Measurements from ENCODE around the gene MYO7B. TPM values are rescaled to one million over a fixed set of nuclear protein-coding genes. Genes with fewer than 3 reads are reported as not detected.

MYO7B gene
- total RNA-seq, 2 experiments from 2014 or later: 3.3 TPM; not detected in 1

- intact Hi-C loops (cut with micrococcal nuclease; ENCODE audit: unreplicated experiment): no loop called here
Observed at GRCh38 chr2:127646487-127647241, 111.2 kb downstream of the MYO7B start.

GRCh38 chr2:127647242-127648190 lies 112.0 kb downstream of the MYO7B start:
- Histone ChIP-seq H3K4me1 (ENCODE audit: insufficient read depth, low read length, poor library complexity, severe bottlenecking) (no peaks in the 10 kb centered on the region), H3K36me3 (ENCODE audit: insufficient read depth, low read length) (no peaks in the 10 kb centered on the region), H3K9me3 (ENCODE audit: low read length) (no peaks in the 10 kb centered on the region), H3K9me2 (ENCODE audit: insufficient read depth, low read length) (no peaks in the 10 kb centered on the region), H3K4me2 (ENCODE audit: low read length) (no peak overlapping the region), H3K79me2 (ENCODE audit: insufficient read depth, low read depth, low read length) (no peaks in the 10 kb centered on the region), H4K20me1 (ENCODE audit: insufficient read depth, low read length) (no peaks in the 10 kb centered on the region), H3K4me3 (ENCODE audit: low read depth, low read length, poor library complexity, severe bottlenecking) (no peak overlapping the region), H3K27ac (ENCODE audit: low read depth, low read length, poor library complexity, severe bottlenecking) (no peak overlapping the region), H2AFZ (ENCODE audit: low read length) (no peak overlapping the region)
- ChIA-PET CTCF (ENCODE audit: unreplicated experiment) (interaction anchor here (4.2 kb wide), 1 partner anchor 57 kb away, joined by 21 read pairs; no protein-coding TSS in a partner anchor), POLR2A (no interaction called here)
- TF ChIP-seq, protein P1, sequence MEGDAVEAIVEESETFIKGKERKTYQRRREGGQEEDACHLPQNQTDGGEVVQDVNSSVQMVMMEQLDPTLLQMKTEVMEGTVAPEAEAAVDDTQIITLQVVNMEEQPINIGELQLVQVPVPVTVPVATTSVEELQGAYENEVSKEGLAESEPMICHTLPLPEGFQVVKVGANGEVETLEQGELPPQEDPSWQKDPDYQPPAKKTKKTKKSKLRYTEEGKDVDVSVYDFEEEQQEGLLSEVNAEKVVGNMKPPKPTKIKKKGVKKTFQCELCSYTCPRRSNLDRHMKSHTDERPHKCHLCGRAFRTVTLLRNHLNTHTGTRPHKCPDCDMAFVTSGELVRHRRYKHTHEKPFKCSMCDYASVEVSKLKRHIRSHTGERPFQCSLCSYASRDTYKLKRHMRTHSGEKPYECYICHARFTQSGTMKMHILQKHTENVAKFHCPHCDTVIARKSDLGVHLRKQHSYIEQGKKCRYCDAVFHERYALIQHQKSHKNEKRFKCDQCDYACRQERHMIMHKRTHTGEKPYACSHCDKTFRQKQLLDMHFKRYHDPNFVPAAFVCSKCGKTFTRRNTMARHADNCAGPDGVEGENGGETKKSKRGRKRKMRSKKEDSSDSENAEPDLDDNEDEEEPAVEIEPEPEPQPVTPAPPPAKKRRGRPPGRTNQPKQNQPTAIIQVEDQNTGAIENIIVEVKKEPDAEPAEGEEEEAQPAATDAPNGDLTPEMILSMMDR (conservative IDR thresholded peaks at IDR 0.05; ENCODE audit: low read length): no peak
- TF ChIP-seq EZH2phosphoT487 (IDR thresholded peaks at IDR 0.05; ENCODE audit: borderline replicate concordance, low read depth, low read length): no peak
- BruUV-seq (replicated peaks): no TSS peak
- DNase-seq (ENCODE audit: low spot score): no peak
- intact Hi-C loops (cut with micrococcal nuclease; ENCODE audit: unreplicated experiment): no loop called here

More at GRCh38 chr2:127646487-127647241, 111.2 kb downstream of the MYO7B start:
- no peaks in the 10 kb centered on the region for H3K79me2 ChIP-seq (ENCODE audit: insufficient read depth, low read depth, low read length)
- no peak overlapping the region for H3K4me3 ChIP-seq (ENCODE audit: low read depth, low read length, poor library complexity, severe bottlenecking)
- no peaks in the 10 kb centered on the region for H3K36me3 ChIP-seq (ENCODE audit: insufficient read depth, low read length)
- H3K4me2 ChIP-seq (ENCODE audit: low read length): no peak overlapping the region
- TF ChIP-seq, protein P1 (conservative IDR thresholded peaks at IDR 0.05; ENCODE audit: low read length): no peak
- no peak for TF ChIP-seq EZH2phosphoT487 (IDR thresholded peaks at IDR 0.05; ENCODE audit: borderline replicate concordance, low read depth, low read length)
- CTCF ChIA-PET (ENCODE audit: unreplicated experiment): no interaction called here
- H4K20me1 ChIP-seq (ENCODE audit: insufficient read depth, low read length): no peaks in the 10 kb centered on the region
- DNase-seq (ENCODE audit: low spot score): no peak
- no peak overlapping the region for H2AFZ ChIP-seq (ENCODE audit: low read length)
- no peaks in the 10 kb centered on the region for H3K4me1 ChIP-seq (ENCODE audit: insufficient read depth, low read length, poor library complexity, severe bottlenecking)
- no peaks in the 10 kb centered on the region for H3K9me2 ChIP-seq (ENCODE audit: insufficient read depth, low read length)
- no peak overlapping the region for H3K27ac ChIP-seq (ENCODE audit: low read depth, low read length, poor library complexity, severe bottlenecking)
- POLR2A ChIA-PET: no interaction called here
- no peaks in the 10 kb centered on the region for H3K9me3 ChIP-seq (ENCODE audit: low read length)
- no TSS peak for BruUV-seq (replicated peaks)
